GM06990 (cell line): ENCODE measurements around the gene WNT4.

Experiments used
- DNase-seq: peaks from one replicate; pipeline ENCODE4 v3.0.0-alpha.2; 2011; ENCODE audit not compliant: insufficient read length; ENCODE audit errors: extremely low read depth
- H3K27me3 ChIP-seq: replicated peaks from 2 replicates; pipeline ENCODE4 v1.6.0; 2011; ENCODE audit warnings: low read length; ENCODE audit not compliant: control insufficient read depth, insufficient read depth
- H3K36me3 ChIP-seq: 2 replicates; pipeline ENCODE4 v1.5.1; 2011; ENCODE audit warnings: low read length; ENCODE audit not compliant: control insufficient read depth, insufficient read depth
- H3K4me3 ChIP-seq: replicated peaks from 2 replicates; pipeline ENCODE4 v1.5.1; 2011; ENCODE audit warnings: low read depth, mild to moderate bottlenecking, control low read depth, low read length
- TF ChIP-seq, protein P1 (sequence below): IDR thresholded peaks from 2 replicates; pipeline ENCODE4 v1.5.1; 2011; ENCODE audit warnings: low read length, control low read depth, mild to moderate bottlenecking, inconsistent platforms; ENCODE audit not compliant: insufficient read depth, poor library complexity, severe bottlenecking

Gene WNT4

DNA sequence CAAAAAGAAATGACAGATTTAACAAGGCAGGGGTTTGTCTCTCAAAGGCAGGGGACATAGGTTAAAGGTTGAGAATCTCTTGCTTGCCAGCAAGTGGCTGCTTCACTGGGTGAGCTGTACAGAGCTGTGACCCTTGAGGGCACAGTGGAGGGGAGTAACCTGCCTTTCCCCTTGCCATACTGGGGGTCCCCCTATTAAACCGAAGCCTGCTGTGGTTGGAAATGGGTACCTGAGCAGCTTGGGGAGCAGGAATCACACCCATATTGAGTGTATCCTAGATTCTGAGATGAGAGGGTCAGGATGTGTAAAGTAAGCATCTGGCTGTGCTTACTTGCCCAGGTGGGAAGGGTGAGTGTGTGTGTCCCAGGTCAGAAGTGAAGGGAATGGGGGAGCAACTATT lies 31.8 kb downstream of the WNT4 start:
- Histone ChIP-seq H3K36me3 (peaks cover 24% of the 10 kb centered on the region), H3K4me3 (no peak overlapping the region), H3K27me3 (no peaks in the 10 kb centered on the region)
- TF ChIP-seq, protein P1, sequence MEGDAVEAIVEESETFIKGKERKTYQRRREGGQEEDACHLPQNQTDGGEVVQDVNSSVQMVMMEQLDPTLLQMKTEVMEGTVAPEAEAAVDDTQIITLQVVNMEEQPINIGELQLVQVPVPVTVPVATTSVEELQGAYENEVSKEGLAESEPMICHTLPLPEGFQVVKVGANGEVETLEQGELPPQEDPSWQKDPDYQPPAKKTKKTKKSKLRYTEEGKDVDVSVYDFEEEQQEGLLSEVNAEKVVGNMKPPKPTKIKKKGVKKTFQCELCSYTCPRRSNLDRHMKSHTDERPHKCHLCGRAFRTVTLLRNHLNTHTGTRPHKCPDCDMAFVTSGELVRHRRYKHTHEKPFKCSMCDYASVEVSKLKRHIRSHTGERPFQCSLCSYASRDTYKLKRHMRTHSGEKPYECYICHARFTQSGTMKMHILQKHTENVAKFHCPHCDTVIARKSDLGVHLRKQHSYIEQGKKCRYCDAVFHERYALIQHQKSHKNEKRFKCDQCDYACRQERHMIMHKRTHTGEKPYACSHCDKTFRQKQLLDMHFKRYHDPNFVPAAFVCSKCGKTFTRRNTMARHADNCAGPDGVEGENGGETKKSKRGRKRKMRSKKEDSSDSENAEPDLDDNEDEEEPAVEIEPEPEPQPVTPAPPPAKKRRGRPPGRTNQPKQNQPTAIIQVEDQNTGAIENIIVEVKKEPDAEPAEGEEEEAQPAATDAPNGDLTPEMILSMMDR, result no peak
- no peak for DNase-seq

DNA sequence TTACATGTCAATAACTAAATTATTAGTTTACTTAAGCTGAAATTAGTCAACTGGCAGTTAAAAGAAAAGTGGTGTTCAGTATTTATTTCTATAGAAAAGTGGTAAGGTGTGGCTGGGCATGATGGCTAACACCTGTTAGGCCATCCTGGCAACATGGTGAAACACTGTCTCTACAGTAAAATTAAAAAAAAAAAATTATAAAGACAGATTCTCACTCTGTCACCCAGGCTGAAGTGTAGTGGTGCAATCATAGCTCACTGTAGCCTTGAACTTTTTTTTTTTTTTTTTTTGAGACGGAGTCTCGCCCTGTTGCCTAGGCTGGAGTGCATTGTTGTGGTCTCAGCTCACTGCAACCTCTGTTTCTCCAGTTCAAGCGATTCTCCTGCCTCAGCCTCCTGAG lies 32.9 kb downstream of the WNT4 start:
- DNase-seq, result no peak
- Histone ChIP-seq H3K36me3 (peaks cover 24% of the 10 kb centered on the region), H3K27me3 (no peaks in the 10 kb centered on the region), H3K4me3 (no peak overlapping the region)
- TF ChIP-seq, protein P1, result no peak

DNA sequence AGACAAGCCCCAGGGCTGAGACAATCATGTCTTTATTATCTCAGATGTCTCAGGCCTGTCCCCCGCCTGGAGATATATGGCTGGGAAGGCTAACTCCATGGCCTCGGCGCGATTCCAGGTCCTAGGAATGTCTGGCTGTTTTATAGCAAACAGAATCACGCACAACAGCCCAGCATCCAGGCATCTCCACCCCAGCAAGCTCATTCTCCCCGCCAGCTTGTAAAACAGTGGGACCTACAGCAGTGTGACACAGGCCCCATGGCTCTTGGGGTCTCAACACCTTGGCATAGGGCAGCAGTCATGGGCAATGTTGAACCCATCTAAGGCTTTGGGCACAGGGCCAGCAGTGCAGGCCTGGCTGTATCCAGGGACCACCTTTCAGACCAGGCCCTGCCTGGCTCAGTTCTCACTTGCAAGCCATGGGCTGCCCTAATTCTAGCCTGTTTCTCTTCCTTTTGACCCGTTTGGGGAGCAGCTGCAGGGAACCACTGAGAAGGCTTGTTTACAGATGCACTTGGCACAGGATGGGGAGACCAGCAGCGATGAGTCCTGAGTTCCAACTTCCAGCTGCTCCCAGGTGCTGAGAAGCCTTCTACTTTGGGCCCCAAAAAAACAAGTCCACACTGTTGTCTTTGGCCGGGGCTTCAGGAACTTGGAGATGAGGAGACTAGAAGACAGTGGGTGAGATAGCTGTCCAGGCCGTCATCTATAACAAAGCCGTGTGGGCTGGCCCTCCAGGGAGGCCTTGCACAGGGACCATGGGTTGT lies 34.4 kb downstream of the WNT4 start:
- TF ChIP-seq, protein P1, result no peak
- Histone ChIP-seq H3K4me3 (no peak overlapping the region), H3K36me3 (peaks cover 24% of the 10 kb centered on the region), H3K27me3 (no peaks in the 10 kb centered on the region)
- DNase-seq, result no peak

DNA sequence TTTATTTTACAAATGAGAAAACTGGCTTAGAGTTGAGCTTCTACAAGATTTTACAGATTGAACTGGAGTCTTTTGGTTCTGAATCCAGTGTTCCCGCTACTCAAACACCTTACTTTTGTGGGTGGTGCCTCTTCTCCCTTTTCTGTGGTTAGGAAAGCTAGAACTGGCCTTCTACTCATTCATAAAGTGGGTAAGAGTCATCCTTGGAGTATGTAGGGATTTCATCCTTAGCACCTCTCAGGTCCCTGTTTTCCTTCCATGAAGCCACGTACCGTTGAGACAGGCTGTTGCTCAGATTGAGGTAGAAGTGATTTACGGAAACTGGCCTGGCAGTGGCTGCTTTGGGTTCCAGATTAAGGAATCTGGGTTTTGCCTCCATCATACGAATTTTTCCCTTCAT lies 35.8 kb downstream of the WNT4 start:
- no peak overlapping the region for H3K4me3 ChIP-seq
- no peaks in the 10 kb centered on the region for H3K27me3 ChIP-seq
- DNase-seq, result no peak
- H3K36me3 ChIP-seq, result peaks cover 19% of the 10 kb centered on the region
- TF ChIP-seq, protein P1, result no peak

DNA sequence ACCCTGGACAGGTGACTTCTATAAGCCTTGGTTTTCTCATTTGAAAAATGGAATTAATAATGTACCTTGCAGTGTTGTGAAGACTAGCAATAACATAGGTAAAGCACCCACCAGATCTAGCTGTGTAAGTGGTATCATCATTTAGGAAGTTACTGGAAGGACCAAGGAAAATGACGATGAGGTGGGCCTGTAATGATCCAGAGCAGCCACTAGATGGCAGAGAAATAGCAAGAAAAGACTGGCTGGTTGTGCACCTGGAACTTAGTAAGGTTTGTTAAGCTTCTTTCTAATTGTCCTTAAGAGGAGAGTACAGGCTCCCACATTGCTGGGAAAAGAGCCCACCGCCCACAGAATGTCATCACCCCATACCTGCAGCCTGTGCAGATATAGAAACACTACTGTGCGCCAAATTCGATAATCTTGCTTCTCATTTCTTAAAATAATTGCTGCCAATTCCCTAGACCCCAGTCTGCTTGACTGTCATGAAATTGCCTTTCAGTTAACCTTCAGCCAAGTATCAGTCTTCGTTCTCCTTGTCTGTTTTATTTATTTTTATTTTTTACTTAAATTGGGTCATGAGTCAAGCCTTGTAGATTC lies 37.2 kb downstream of the WNT4 start:
- no peak overlapping the region for H3K4me3 ChIP-seq
- H3K27me3 ChIP-seq, result no peaks in the 10 kb centered on the region
- DNase-seq, result no peak
- peaks cover 14% of the 10 kb centered on the region for H3K36me3 ChIP-seq
- TF ChIP-seq, protein P1, result peak; percentile 82
